NCI-H524 treated with DMSO at 0.1 percent for 48 hours (cell line): Measurements from ENCODE around the gene SUPT4H1.

ENCODE experiments used
- DNase-seq: peaks from one replicate; lab custom pipeline; 2025; lab: John Stamatoyannopoulos, UW

Gene SUPT4H1

GRCh38 chr17:58380207-58381123, 28.5 kb upstream of the SUPT4H1 start:
- DNase-seq: no peak

GRCh38 chr17:58379511-58379824, 27.5 kb upstream of the SUPT4H1 start:
- no peak for DNase-seq

- no peak for DNase-seq
Measured at GRCh38 chr17:58378733-58379510, 26.9 kb upstream of the SUPT4H1 start.

- DNase-seq: no peak
Measured at GRCh38 chr17:58377661-58378060, 25.7 kb upstream of the SUPT4H1 start.

- DNase-seq: no peak
Measured at GRCh38 chr17:58377093-58377601, 25.1 kb upstream of the SUPT4H1 start.

- DNase-seq: no peak
Measured at GRCh38 chr17:58376472-58377000, 24.5 kb upstream of the SUPT4H1 start.

- DNase-seq: no peak
Measured at GRCh38 chr17:58375811-58376210, 23.8 kb upstream of the SUPT4H1 start.

GRCh38 chr17:58375256-58375655, 23.3 kb upstream of the SUPT4H1 start:
- no peak for DNase-seq

- no peak for DNase-seq
Measured at GRCh38 chr17:58373923-58374322, 21.9 kb upstream of the SUPT4H1 start.

GRCh38 chr17:58373003-58373402, 21.0 kb upstream of the SUPT4H1 start:
- no peak for DNase-seq

GRCh38 chr17:58371300-58371950, 19.4 kb upstream of the SUPT4H1 start:
- DNase-seq: no peak

- DNase-seq: no peak
Measured at GRCh38 chr17:58370716-58371115, 18.7 kb upstream of the SUPT4H1 start.

- no peak for DNase-seq
Measured at GRCh38 chr17:58370309-58370708, 18.3 kb upstream of the SUPT4H1 start.

GRCh38 chr17:58369214-58370031, 17.4 kb upstream of the SUPT4H1 start:
- no peak for DNase-seq

- no peak for DNase-seq
Measured at GRCh38 chr17:58368860-58369213, 16.8 kb upstream of the SUPT4H1 start.

- DNase-seq: no peak
Measured at GRCh38 chr17:58367461-58367860, 15.5 kb upstream of the SUPT4H1 start.

GRCh38 chr17:58365980-58366595, 14.1 kb upstream of the SUPT4H1 start:
- DNase-seq: no peak

- no peak for DNase-seq
Measured at GRCh38 chr17:58365185-58365979, 13.4 kb upstream of the SUPT4H1 start.

- DNase-seq: no peak
Measured at GRCh38 chr17:58364270-58364942, 12.4 kb upstream of the SUPT4H1 start.
